ENCODE measurements around the gene ACAP3. TPM values are rescaled to one million over a fixed set of nuclear protein-coding genes. Genes with fewer than 3 reads are reported as not detected.

Gene ACAP3
- total RNA-seq, 1 experiment from 2014 or later: 42.2 TPM

GRCh38 chr1:1353389-1354151 is 45.8 kb upstream of the ACAP3 start (continued):
- TF ChIP-seq ZNF281 (CRISPR knock-in tag; IDR thresholded peaks at IDR 0.05) (0 out of 2 replicates have a peak, but pooled peaks have one; percentile 33), ZNF121 (CRISPR knock-in tag; IDR thresholded peaks at IDR 0.05) (0 out of 2 replicates have a peak, but pooled peaks have one; percentile 16), TEAD1 (CRISPR knock-in tag; IDR thresholded peaks at IDR 0.05) (peak; percentile 73; the same call in 1 of the 2 replicates), ETV6 (CRISPR knock-in tag; IDR thresholded peaks at IDR 0.05) (peak; percentile 61; the same call in 1 of the 2 replicates)

GRCh38 chr1:1352786-1353388 is 45.2 kb upstream of the ACAP3 start:
- Mint-ChIP-seq H3K27ac (no peak overlapping the region; the same call in 1 of the 2 replicates), H3K9me3 (no peaks in the 10 kb centered on the region), H3K4me1 (peaks cover 21% of the 10 kb centered on the region), H3K27me3 (ENCODE audit: low read depth) (peaks cover 17% of the 10 kb centered on the region), H3K36me3 (no peaks in the 10 kb centered on the region), H3K4me3 (peak overlapping the region; percentile 73)
- ChIA-PET CTCF (interaction anchor here (1.0 to 1.9 kb wide), 4 partner anchors 19 to 61 kb away, joined by 3 to 10 read pairs (median 4); no protein-coding TSS in a partner anchor), POLR2A (no interaction called here)
- DNase-seq (ENCODE audit: low spot score) (no peak), ATAC-seq (no peak)
- TF ChIP-seq ZNF423 (CRISPR knock-in tag; IDR thresholded peaks at IDR 0.05): 0 out of 2 replicates have a peak, but pooled peaks have one; percentile 13
- TF ChIP-seq ETV6 (CRISPR knock-in tag; IDR thresholded peaks at IDR 0.05): no peak
- no peak for TF ChIP-seq NR1H2 (CRISPR knock-in tag; IDR thresholded peaks at IDR 0.05)
- TF ChIP-seq CDX4 (CRISPR knock-in tag; IDR thresholded peaks at IDR 0.05; ENCODE audit: borderline replicate concordance): no peak
- no peak for TF ChIP-seq EMX1 (CRISPR knock-in tag; IDR thresholded peaks at IDR 0.05)
- 0 out of 2 replicates have a peak, but pooled peaks have one; percentile 35 for TF ChIP-seq ZBTB43 (CRISPR knock-in tag; IDR thresholded peaks at IDR 0.05)
- no peak for TF ChIP-seq TCF7 (CRISPR knock-in tag; IDR thresholded peaks at IDR 0.05; ENCODE audit: low read depth)
- TF ChIP-seq FOXP1 (CRISPR knock-in tag; IDR thresholded peaks at IDR 0.05; ENCODE audit: borderline replicate concordance): no peak; the same call in 1 of the 2 replicates
- 0 out of 2 replicates have a peak, but pooled peaks have one; percentile 55 for TF ChIP-seq RELA (CRISPR knock-in tag; IDR thresholded peaks at IDR 0.05; ENCODE audit: borderline replicate concordance)
- no peak for TF ChIP-seq ATF3 (CRISPR knock-in tag; conservative IDR thresholded peaks at IDR 0.05)

- POLR2A ChIA-PET: interaction anchor here (0.6 kb wide), 1 partner anchor 20 kb away, joined by 3 read pairs; no protein-coding TSS in a partner anchor
- peaks cover 27% of the 10 kb centered on the region for H3K4me1 Mint-ChIP-seq
Observed at GRCh38 chr1:1351511-1352427, 44.0 kb upstream of the ACAP3 start.

More at GRCh38 chr1:1351511-1352427, 44.0 kb upstream of the ACAP3 start:
- peak overlapping the region; percentile 78 for H3K27ac Mint-ChIP-seq
- peak overlapping the region; percentile 49 for H3K4me3 Mint-ChIP-seq
- H3K27me3 Mint-ChIP-seq (ENCODE audit: low read depth): peaks cover 17% of the 10 kb centered on the region
- H3K36me3 Mint-ChIP-seq: no peaks in the 10 kb centered on the region
- CTCF ChIA-PET: interaction anchor here (0.5 to 1.9 kb wide), 6 partner anchors 10 to 427 kb away, joined by 3 to 10 read pairs (median 4); no protein-coding TSS in a partner anchor
- no peaks in the 10 kb centered on the region for H3K9me3 Mint-ChIP-seq
- TF ChIP-seq ESRRA (CRISPR knock-in tag; IDR thresholded peaks at IDR 0.05; ENCODE audit: borderline replicate concordance) (0 out of 2 replicates have a peak, but pooled peaks have one; percentile 36), ZNF263 (CRISPR knock-in tag; IDR thresholded peaks at IDR 0.05; ENCODE audit: low read depth) (peak; percentile 72), SP1 (CRISPR knock-in tag; conservative IDR thresholded peaks at IDR 0.05) (no peak), ZNF416 (CRISPR knock-in tag; IDR thresholded peaks at IDR 0.05) (no peak)
- no peak for ATAC-seq
- DNase-seq (ENCODE audit: low spot score): no peak

Data from WTC11 (cell line).